ENCODE measurements around the gene STAT1. TPM values are rescaled to one million over a fixed set of nuclear protein-coding genes. Genes with fewer than 3 reads are reported as not detected.

The STAT1 gene
- total RNA-seq, 1 experiment from 2014 or later, result 60.7 TPM

- Histone ChIP-seq H3K27ac (ENCODE audit: low read depth, low read length) (no peak overlapping the region), H3K36me3 (ENCODE audit: control insufficient read depth in 1 of 2, insufficient read depth in 2 of 2, low read length in 2 of 2) (peaks cover 62 to 78% of the 10 kb centered on the region in 2 experiments), H4K20me1 (ENCODE audit: insufficient read depth) (no peaks in the 10 kb centered on the region), H3K79me2 (ENCODE audit: insufficient read depth, low read length) (no peaks in the 10 kb centered on the region), H3K4me3 (replicated peaks in 1 of 2; ENCODE audit: low read depth in 1 of 2, low read length in 2 of 2) (no peak overlapping the region), H3K9me2 (ENCODE audit: insufficient read depth) (no peaks in the 10 kb centered on the region), H3K4me1 (ENCODE audit: control insufficient read depth in 1 of 2, insufficient read depth in 2 of 2, low read length in 2 of 2) (no peaks in the 10 kb centered on the region), H3K27me3 (ENCODE audit: insufficient read depth, low read length) (no peaks in the 10 kb centered on the region), H3K4me2 (ENCODE audit: low read length) (no peak overlapping the region), H3K9me3 (ENCODE audit: control insufficient read depth in 1 of 2, insufficient read depth in 1 of 2, low read depth in 1 of 2, low read length in 2 of 2) (no peaks in the 10 kb centered on the region), H2AFZ (ENCODE audit: low read depth, low read length, poor library complexity, severe bottlenecking) (no peak overlapping the region), H3K9ac (ENCODE audit: low read length) (no peak overlapping the region)
- ChIA-PET CTCF (no interaction called here), RAD21 (ENCODE audit: low non-redundant PET in 1 of 2, low total read pairs in 2 of 2, uncharacterized antibody in 2 of 2, unreplicated experiment in 2 of 2) (no interaction called here), POLR2A (no interaction called here)
- BruUV-seq (replicated peaks), result no TSS peak
- no peak for ATAC-seq
- intact Hi-C loops (cut with micrococcal nuclease), result no loop called here
- TF ChIP-seq, protein P1, sequence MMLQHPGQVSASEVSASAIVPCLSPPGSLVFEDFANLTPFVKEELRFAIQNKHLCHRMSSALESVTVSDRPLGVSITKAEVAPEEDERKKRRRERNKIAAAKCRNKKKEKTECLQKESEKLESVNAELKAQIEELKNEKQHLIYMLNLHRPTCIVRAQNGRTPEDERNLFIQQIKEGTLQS (IDR thresholded peaks at IDR 0.05), result no peak
- TF ChIP-seq YY1 (IDR thresholded peaks at IDR 0.05; ENCODE audit: extremely low read depth, insufficient replicate concordance, low read depth, low read length) (no peak), ELF1 (IDR thresholded peaks at IDR 0.05; ENCODE audit: borderline replicate concordance, low read depth) (no peak), TCF7L2 (IDR thresholded peaks at IDR 0.05; ENCODE audit: borderline replicate concordance, extremely low read depth, insufficient read depth, insufficient read length) (no peak), RAD21 (IDR thresholded peaks at IDR 0.05; ENCODE audit: low read depth) (no peak), EZH2 (IDR thresholded peaks at IDR 0.05) (no peak), JUND (IDR thresholded peaks at IDR 0.05) (no peak), SIN3A (IDR thresholded peaks at IDR 0.05; ENCODE audit: low read depth) (no peak), EGR1 (IDR thresholded peaks at IDR 0.05; ENCODE audit: low read depth) (no peak), EZH2phosphoT487 (IDR thresholded peaks at IDR 0.05; ENCODE audit: borderline replicate concordance) (no peak), CTCF (IDR thresholded peaks at IDR 0.05 in 2 of 3, conservative IDR thresholded peaks at IDR 0.05 in 1 of 3; ENCODE audit: borderline replicate concordance in 1 of 3, insufficient read depth in 1 of 3, low read depth in 2 of 3, low read length in 2 of 3) (no peak), CBX3 (IDR thresholded peaks at IDR 0.05; ENCODE audit: low read depth) (no peak), CEBPB (IDR thresholded peaks at IDR 0.05; ENCODE audit: low read depth) (no peak)
- TF ChIP-seq, protein P2, sequence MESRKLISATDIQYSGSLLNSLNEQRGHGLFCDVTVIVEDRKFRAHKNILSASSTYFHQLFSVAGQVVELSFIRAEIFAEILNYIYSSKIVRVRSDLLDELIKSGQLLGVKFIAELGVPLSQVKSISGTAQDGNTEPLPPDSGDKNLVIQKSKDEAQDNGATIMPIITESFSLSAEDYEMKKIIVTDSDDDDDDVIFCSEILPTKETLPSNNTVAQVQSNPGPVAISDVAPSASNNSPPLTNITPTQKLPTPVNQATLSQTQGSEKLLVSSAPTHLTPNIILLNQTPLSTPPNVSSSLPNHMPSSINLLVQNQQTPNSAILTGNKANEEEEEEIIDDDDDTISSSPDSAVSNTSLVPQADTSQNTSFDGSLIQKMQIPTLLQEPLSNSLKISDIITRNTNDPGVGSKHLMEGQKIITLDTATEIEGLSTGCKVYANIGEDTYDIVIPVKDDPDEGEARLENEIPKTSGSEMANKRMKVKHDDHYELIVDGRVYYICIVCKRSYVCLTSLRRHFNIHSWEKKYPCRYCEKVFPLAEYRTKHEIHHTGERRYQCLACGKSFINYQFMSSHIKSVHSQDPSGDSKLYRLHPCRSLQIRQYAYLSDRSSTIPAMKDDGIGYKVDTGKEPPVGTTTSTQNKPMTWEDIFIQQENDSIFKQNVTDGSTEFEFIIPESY (IDR thresholded peaks at IDR 0.05; ENCODE audit: extremely low read depth, insufficient replicate concordance, low read length), result no peak
- no peak for DNase-seq (ENCODE audit: low read depth, low spot score)
These were observed 14.9 kb downstream of the STAT1 start for GRCh38 chr2:190999058-190999457.

All from HCT116 (cell line).